Vagina (tissue), 2 donors: ENCODE data around the gene BCR.

Experiments
- CTCF ChIP-seq, 3 experiments: fragments of 450-650 bp in 2 of 3; fragments of 200-600 bp in 1 of 3; sonication (generic) in 1 of 3; IDR thresholded peaks; one replicate each; pipeline ENCODE4 v1.5.1; 2017 to 2019; ENCODE audit warnings: antibody characterized with exemption in 3 of 3, mild to moderate bottlenecking in 2 of 3, moderate library complexity in 2 of 3
- POLR2A ChIP-seq, 2 donors: fragments of 450-650 bp; IDR thresholded peaks; one replicate each; pipeline ENCODE4 v1.6.1; 2017; ENCODE audit warnings: antibody characterized with exemption in 2 of 2, mild to moderate bottlenecking in 2 of 2, moderate library complexity in 2 of 2
- POLR2AphosphoS5 ChIP-seq, 2 donors: sonication (generic); formaldehyde crosslinking; IDR thresholded peaks; one replicate each; pipeline ENCODE4 v1.9.0; 2017; ENCODE audit warnings: antibody characterized with exemption in 2 of 2, mild to moderate bottlenecking in 2 of 2, low read depth in 1 of 2; ENCODE audit not compliant: insufficient read depth in 1 of 2

- TF ChIP-seq POLR2AphosphoS5 (IDR thresholded peaks at IDR 0.05; ENCODE audit: insufficient read depth in 1 of 2, low read depth in 1 of 2) (no peak), CTCF (IDR thresholded peaks at IDR 0.05) (no peak), POLR2A (IDR thresholded peaks at IDR 0.05) (no peak)
Observed at GRCh38 chr22:23245045-23245798, 64.9 kb downstream of the BCR start.
